ENCODE data around the gene PDE12. TPM values are rescaled to one million over a fixed set of nuclear protein-coding genes. Genes with fewer than 3 reads are reported as not detected.

The PDE12 gene
- total RNA-seq: 10 to 100 TPM; 14.8 to 15.4 TPM
- 1 to 10 TPM; 3.1 TPM for polyA plus RNA-seq
- long read RNA-seq, donor 1, full-length matches to known transcripts: 23 of 32 reads
- long read RNA-seq, donor 1, partial matches to known transcripts: 0 of 32 reads
- long read RNA-seq, donor 1, other reads (novel, unspliced or antisense): 9 of 32 reads
- long read RNA-seq, donor 2, full-length matches to known transcripts: 12 of 18 reads
- long read RNA-seq, donor 2, partial matches to known transcripts: 0 of 18 reads
- long read RNA-seq, donor 2, other reads (novel, unspliced or antisense): 6 of 18 reads

- 0 to 1% methylated on average over 54 of the region's 54 CpGs for WGBS, 2 donors
- intact Hi-C loops (cut with DNase I): loop anchor here (2.0 to 10.0 kb wide), 4 partner anchors 36 to 391 kb away; partner anchors contain the start of genes ARF4 (in 1 of the 2), DENND6A (in 1 of the 2) and IL17RD (in 1 of the 2)
- H3K9me3 ChIP-seq (ENCODE audit: control insufficient read depth, low read length): no peaks in the 10 kb centered on the region
Observed at GRCh38 chr3:57555738-57556458, at the start of gene PDE12. Gene PDE12 (plus strand): TSS chr3:57556274. CDS start chr3:57556380, 106 bp downstream.

GRCh38 chr3:57512166-57512565, 43.9 kb upstream of the PDE12 start:
- 42 to 45% methylated on average over 2 of the region's 2 CpGs for WGBS, 2 donors
- no peaks in the 10 kb centered on the region for H3K27me3 ChIP-seq (ENCODE audit: control insufficient read depth in 1 of 2, insufficient read depth in 2 of 2, low read length in 1 of 2)
- ATAC-seq (ENCODE audit: low FRiP score): no peak

More at GRCh38 chr3:57555738-57556458, at the start of gene PDE12:
- H3K36me3 ChIP-seq (ENCODE audit: control insufficient read depth in 1 of 2, insufficient read depth in 2 of 2, low read length in 1 of 2): no peaks in the 10 kb centered on the region
- ATAC-seq (ENCODE audit: low FRiP score) (peak; percentile 97), DNase-seq (peak; percentile 92 to 94)
- peak within 1 kb of the TSS; percentile 45 to 46 for H3K27ac ChIP-seq (ENCODE audit: low read depth in 1 of 2, low read length in 2 of 2)
- H3K4me3 ChIP-seq (ENCODE audit: low read length in 2 of 2): peak within 1 kb of the TSS; percentile 85
- no peaks in the 10 kb centered on the region for H3K4me1 ChIP-seq (ENCODE audit: control insufficient read depth in 1 of 2, insufficient read depth in 2 of 2, low read length in 2 of 2)
- H3K27me3 ChIP-seq (ENCODE audit: control insufficient read depth in 1 of 2, insufficient read depth in 2 of 2, low read length in 1 of 2): no peaks in the 10 kb centered on the region

GRCh38 chr3:57518276-57518915, 37.7 kb upstream of the PDE12 start:
- Histone ChIP-seq H3K36me3 (ENCODE audit: control insufficient read depth in 1 of 2, insufficient read depth in 2 of 2, low read length in 1 of 2) (no peaks in the 10 kb centered on the region), H3K4me3 (ENCODE audit: low read length in 2 of 2) (no peak overlapping the region), H3K4me1 (ENCODE audit: control insufficient read depth in 1 of 2, insufficient read depth in 2 of 2, low read length in 2 of 2) (no peaks in the 10 kb centered on the region), H3K9me3 (ENCODE audit: control insufficient read depth, low read length) (peaks cover 2% of the 10 kb centered on the region), H3K27ac (ENCODE audit: low read depth in 1 of 2, low read length in 2 of 2) (no peak overlapping the region), H3K27me3 (ENCODE audit: control insufficient read depth in 1 of 2, insufficient read depth in 2 of 2, low read length in 1 of 2) (no peaks in the 10 kb centered on the region)
- intact Hi-C loops (cut with DNase I): no loop called here
- DNase-seq (no peak), ATAC-seq (ENCODE audit: low FRiP score) (no peak)
- WGBS, 2 donors: 38 to 44% methylated on average over 3 of the region's 3 CpGs

More at GRCh38 chr3:57512166-57512565, 43.9 kb upstream of the PDE12 start:
- Histone ChIP-seq H3K9me3 (ENCODE audit: control insufficient read depth, low read length) (no peaks in the 10 kb centered on the region), H3K27ac (ENCODE audit: low read depth in 1 of 2, low read length in 2 of 2) (no peak overlapping the region), H3K4me1 (ENCODE audit: control insufficient read depth in 1 of 2, insufficient read depth in 2 of 2, low read length in 2 of 2) (no peaks in the 10 kb centered on the region), H3K36me3 (ENCODE audit: control insufficient read depth in 1 of 2, insufficient read depth in 2 of 2, low read length in 1 of 2) (no peaks in the 10 kb centered on the region), H3K4me3 (ENCODE audit: low read length in 2 of 2) (no peak overlapping the region)
- no peak for DNase-seq
- intact Hi-C loops (cut with DNase I): no loop called here

- intact Hi-C loops (cut with DNase I): no loop called here
- H3K36me3 ChIP-seq (ENCODE audit: control insufficient read depth in 1 of 2, insufficient read depth in 2 of 2, low read length in 1 of 2): no peaks in the 10 kb centered on the region
- no peak overlapping the region for H3K4me3 ChIP-seq (ENCODE audit: low read length in 2 of 2)
- no peaks in the 10 kb centered on the region for H3K4me1 ChIP-seq (ENCODE audit: control insufficient read depth in 1 of 2, insufficient read depth in 2 of 2, low read length in 2 of 2)
- no peak for DNase-seq
- H3K27ac ChIP-seq (ENCODE audit: low read depth in 1 of 2, low read length in 2 of 2): no peak overlapping the region
- no peak for ATAC-seq (ENCODE audit: low FRiP score)
- H3K27me3 ChIP-seq (ENCODE audit: control insufficient read depth in 1 of 2, insufficient read depth in 2 of 2, low read length in 1 of 2): no peaks in the 10 kb centered on the region
- no peaks in the 10 kb centered on the region for H3K9me3 ChIP-seq (ENCODE audit: control insufficient read depth, low read length)
Observed at GRCh38 chr3:57530071-57530608, 25.9 kb upstream of the PDE12 start.

GRCh38 chr3:57538465-57538864, 17.6 kb upstream of the PDE12 start:
- intact Hi-C loops (cut with DNase I): no loop called here
- no peak overlapping the region for H3K4me3 ChIP-seq (ENCODE audit: low read length in 2 of 2)
- ATAC-seq (ENCODE audit: low FRiP score) (no peak), DNase-seq (no peak)
- no peaks in the 10 kb centered on the region for H3K36me3 ChIP-seq (ENCODE audit: control insufficient read depth in 1 of 2, insufficient read depth in 2 of 2, low read length in 1 of 2)
- no peaks in the 10 kb centered on the region for H3K27me3 ChIP-seq (ENCODE audit: control insufficient read depth in 1 of 2, insufficient read depth in 2 of 2, low read length in 1 of 2)
- H3K9me3 ChIP-seq (ENCODE audit: control insufficient read depth, low read length): no peaks in the 10 kb centered on the region
- no peaks in the 10 kb centered on the region for H3K4me1 ChIP-seq (ENCODE audit: control insufficient read depth in 1 of 2, insufficient read depth in 2 of 2, low read length in 2 of 2)
- 94 to 95% methylated on average over 3 of the region's 3 CpGs for WGBS, 2 donors
- no peak overlapping the region for H3K27ac ChIP-seq (ENCODE audit: low read depth in 1 of 2, low read length in 2 of 2)

- H3K36me3 ChIP-seq (ENCODE audit: control insufficient read depth in 1 of 2, insufficient read depth in 2 of 2, low read length in 1 of 2): no peaks in the 10 kb centered on the region
- H3K27ac ChIP-seq (ENCODE audit: low read depth in 1 of 2, low read length in 2 of 2): no peak within 1 kb of the TSS
- DNase-seq (peak in 1 of 2 donors; percentile 80), ATAC-seq (ENCODE audit: low FRiP score) (no peak)
- H3K4me1 ChIP-seq (ENCODE audit: control insufficient read depth in 1 of 2, insufficient read depth in 2 of 2, low read length in 2 of 2): no peaks in the 10 kb centered on the region
- intact Hi-C loops (cut with DNase I): no loop called here
- no peaks in the 10 kb centered on the region for H3K27me3 ChIP-seq (ENCODE audit: control insufficient read depth in 1 of 2, insufficient read depth in 2 of 2, low read length in 1 of 2)
- WGBS, 2 donors: 3 to 5% methylated on average over 20 of the region's 20 CpGs
- H3K4me3 ChIP-seq (ENCODE audit: low read length in 2 of 2): no peak within 1 kb of the TSS
- no peaks in the 10 kb centered on the region for H3K9me3 ChIP-seq (ENCODE audit: control insufficient read depth, low read length)
Observed at GRCh38 chr3:57544181-57545125, 11.6 kb upstream of the PDE12 start, which contains the start of gene DNAH12. Gene DNAH12 (minus strand): TSS chr3:57544344. CDS start chr3:57542870, 1,474 bp downstream.

GRCh38 chr3:57545636-57546268, 10.3 kb upstream of the PDE12 start:
- Histone ChIP-seq H3K27me3 (ENCODE audit: control insufficient read depth in 1 of 2, insufficient read depth in 2 of 2, low read length in 1 of 2) (no peaks in the 10 kb centered on the region), H3K36me3 (ENCODE audit: control insufficient read depth in 1 of 2, insufficient read depth in 2 of 2, low read length in 1 of 2) (no peaks in the 10 kb centered on the region), H3K4me3 (ENCODE audit: low read length in 2 of 2) (no peak overlapping the region), H3K4me1 (ENCODE audit: control insufficient read depth in 1 of 2, insufficient read depth in 2 of 2, low read length in 2 of 2) (no peaks in the 10 kb centered on the region), H3K27ac (ENCODE audit: low read depth in 1 of 2, low read length in 2 of 2) (no peak overlapping the region), H3K9me3 (ENCODE audit: control insufficient read depth, low read length) (no peaks in the 10 kb centered on the region)
- WGBS, 2 donors: 5 to 14% methylated on average over 7 of the region's 7 CpGs
- intact Hi-C loops (cut with DNase I): no loop called here
- DNase-seq (no peak), ATAC-seq (ENCODE audit: low FRiP score) (no peak)

Measured in aorta (tissue), 5 donors.